B cell (primary cell): ENCODE measurements around the gene RAI1. TPM values are rescaled to one million over a fixed set of nuclear protein-coding genes. Genes with fewer than 3 reads are reported as not detected.

Source experiments
- ATAC-seq: fragments of 200-7000 bp; cut with Tn5 transposase; one replicate; pipeline ENCODE4 v1.10.0; 2021; ENCODE audit warnings: low read depth, mild to moderate bottlenecking, moderate number of reproducible peaks, moderate library complexity
- CTCF ChIA-PET: fragments of 350-600 bp; sonication (Branson Sonifier 250); formaldehyde crosslinking; loops from one replicate; lab custom pipeline; 2021; ENCODE audit warnings: antibody characterized with exemption, inconsistent platforms; lab: Charles Lee
- POLR2A ChIA-PET: fragments of 350-600 bp; sonication (Branson Sonifier 250); formaldehyde crosslinking; loops from one replicate; lab custom pipeline; 2021; ENCODE audit warnings: antibody characterized with exemption; lab: Charles Lee
- DNase-seq: peaks from one replicate; pipeline ENCODE4 v3.0.0; 2013
- H2AFZ ChIP-seq: 2 replicates; pipeline ENCODE4 v1.6.1; 2012; ENCODE audit warnings: mild to moderate bottlenecking, low read depth, low read length; ENCODE audit not compliant: insufficient read depth, poor library complexity, severe bottlenecking
- H3K27ac ChIP-seq, 2 donors: 1 replicate in 1 of 2; 2 replicates in 1 of 2; pipeline ENCODE4 v1.5.1; 2012 to 2013; ENCODE audit warnings: low read length in 2 of 2, mild to moderate bottlenecking in 2 of 2, moderate library complexity in 1 of 2
- H3K27me3 ChIP-seq, 4 experiments: fragments of 200-600 bp in 1 of 4; sonication (generic) in 1 of 4; replicated peaks in 1 of 4; 1 replicate in 2 of 4; 2 replicates in 2 of 4; pipeline versions ENCODE4 v1.6.1 to v1.7.0; 2013 to 2016; ENCODE audit warnings: low read length in 3 of 4, mild to moderate bottlenecking in 2 of 4, mixed read lengths in 1 of 4, moderate library complexity in 1 of 4; ENCODE audit not compliant: insufficient read depth in 4 of 4, control insufficient read depth in 3 of 4; ENCODE audit errors: control extremely low read depth in 1 of 4
- H3K36me3 ChIP-seq, 2 experiments: replicated peaks in 1 of 2; 1 replicate in 1 of 2; 2 replicates in 1 of 2; pipeline versions ENCODE4 v1.6.1 to v1.7.1; 2013; ENCODE audit warnings: low read length in 1 of 2; ENCODE audit not compliant: insufficient read depth in 2 of 2, control insufficient read depth in 1 of 2; ENCODE audit errors: control extremely low read depth in 1 of 2, extremely low read depth in 1 of 2
- H3K4me1 ChIP-seq, 2 donors: fragments of 200-600 bp in 1 of 2; sonication (generic) in 1 of 2; 1 replicate in 1 of 2; 2 replicates in 1 of 2; pipeline versions ENCODE4 v1.5.1 to v1.6.1; 2013 to 2017; ENCODE audit warnings: low read length in 2 of 2; ENCODE audit not compliant: control insufficient read depth in 2 of 2, insufficient read depth in 2 of 2
- H3K4me2 ChIP-seq: replicated peaks from 2 replicates; pipeline ENCODE3; 2012; ENCODE audit warnings: mild to moderate bottlenecking, low read depth, low read length; ENCODE audit not compliant: poor library complexity, severe bottlenecking
- H3K4me3 ChIP-seq, 5 experiments: fragments of 200-600 bp in 1 of 5; sonication (generic) in 1 of 5; 1 replicate in 3 of 5; 2 replicates in 2 of 5; pipeline versions ENCODE4 v1.5.1 to v1.7.0; 2011 to 2016; ENCODE audit warnings: low read length in 4 of 5, mild to moderate bottlenecking in 4 of 5, low read depth in 2 of 5, control low read depth in 1 of 5, moderate library complexity in 1 of 5; ENCODE audit not compliant: insufficient read depth in 1 of 5; ENCODE audit errors: control extremely low read depth in 1 of 5, extremely low read depth in 1 of 5
- H3K79me2 ChIP-seq: fragments of 200-600 bp; sonication (generic); one replicate; pipeline ENCODE4 v1.6.0; 2016; ENCODE audit warnings: low read length; ENCODE audit not compliant: control insufficient read depth, insufficient read depth
- H3K9ac ChIP-seq: fragments of 200-600 bp; sonication (generic); 2 replicates; pipeline ENCODE4 v1.6.1; 2017; ENCODE audit warnings: mild to moderate bottlenecking, low read length, moderate library complexity
- H3K9me3 ChIP-seq, 3 donors: one replicate each; pipeline versions ENCODE4 v1.6.1 to v1.7.1; 2013; ENCODE audit warnings: low read length in 2 of 3; ENCODE audit not compliant: control insufficient read depth in 2 of 3, insufficient read depth in 1 of 3; ENCODE audit errors: control extremely low read depth in 1 of 3
- H4K20me1 ChIP-seq: 2 replicates; pipeline ENCODE4 v1.6.0; 2012; ENCODE audit warnings: mild to moderate bottlenecking, low read length; ENCODE audit not compliant: insufficient read depth, control insufficient read depth, poor library complexity, severe bottlenecking
- H3K27ac Mint-ChIP-seq: one replicate; pipeline ENCODE4 v1.8.0; 2021; ENCODE audit warnings: mixed read lengths
- H3K27me3 Mint-ChIP-seq: one replicate; pipeline ENCODE4 v1.8.0; 2021; ENCODE audit warnings: mixed read lengths
- H3K4me1 Mint-ChIP-seq: one replicate; pipeline ENCODE4 v1.8.0; 2021; ENCODE audit warnings: mixed read lengths
- H3K4me3 Mint-ChIP-seq: one replicate; pipeline ENCODE4 v1.8.0; 2021; ENCODE audit warnings: mixed read lengths
- H3K9me3 Mint-ChIP-seq: one replicate; pipeline ENCODE4 v1.8.0; 2022; ENCODE audit warnings: mixed read lengths; ENCODE audit not compliant: insufficient read depth
- CTCF ChIP-seq: fragments of 200-600 bp; IDR thresholded peaks from one replicate; pipeline ENCODE4 v1.8.0; 2022; ENCODE audit warnings: antibody characterized with exemption, mild to moderate bottlenecking
- EZH2 ChIP-seq: IDR thresholded peaks from 2 replicates; pipeline ENCODE4 v1.6.1; 2012; ENCODE audit warnings: borderline replicate concordance, low read depth, mild to moderate bottlenecking, moderate library complexity, low read length; ENCODE audit not compliant: insufficient read depth, poor library complexity, severe bottlenecking
- WGBS: methylation state at CpG from one replicate; pipeline ENCODE4 v1.1.5; 2013; ENCODE audit warnings: missing lambda C conversion rate; ENCODE audit not compliant: insufficient coverage; 5-methylcytosine and 5-hydroxymethylcytosine counted together
- intact Hi-C: fragments of 100-400 bp; cut with micrococcal nuclease; formaldehyde crosslinking; loops from one replicate; pipeline ENCODE4 v1.10.0; 2022
- polyA plus RNA-seq: library from polyadenylated mRNA; depleted of rRNA; stranded (reverse); fragments of >200 nt; gene quantifications from 2 replicates; pipeline ENCODE4 v1.2.3, GENCODE V29; 2012
- total RNA-seq, 2 donors: library from RNA; stranded (reverse); fragments of 120-200 nt in 1 of 2; gene quantifications; 1 replicate in 1 of 2; 2 replicates in 1 of 2; pipeline versions ENCODE4 v1.2.3 to v1.2.4, GENCODE V29; 2013 to 2022

Gene RAI1
- total and polyA plus RNA-seq, 2 donors (not counting 1 experiment from before 2014, with no cell fraction given) = 4.7 to 34.0 TPM

GRCh38 chr17:17663160-17664063 lies 17.8 kb upstream of the RAI1 start:
- intact Hi-C loops = loop anchor here (2.0 kb wide), 1 partner anchor 375 kb away; the partner anchor contains the start of genes ATPAF2 and GID4
- peak overlapping the region; percentile 23 for H3K27ac Mint-ChIP-seq
- H3K9me3 ChIP-seq = peaks cover 0 to 11% (median 9%) of the 10 kb centered on the region in 3 donors
- TF ChIP-seq EZH2 (no peak), CTCF (no peak)
- DNase-seq (peak; percentile 72), ATAC-seq (peak; percentile 85)
- H3K9me3 Mint-ChIP-seq = peaks cover 10% of the 10 kb centered on the region
- peak overlapping the region; percentile 45 for H3K4me2 ChIP-seq
- H3K4me1 ChIP-seq = peaks cover 10 to 17% of the 10 kb centered on the region in 2 donors
- H2AFZ ChIP-seq = peak overlapping the region; percentile 38
- H3K79me2 ChIP-seq = no peaks in the 10 kb centered on the region
- H4K20me1 ChIP-seq = no peaks in the 10 kb centered on the region
- peak overlapping the region; percentile 12 for H3K9ac ChIP-seq
- ChIA-PET CTCF (interaction anchor here (0.5 to 1.2 kb wide), 3 partner anchors 19 to 101 kb away, joined by 3 to 5 read pairs (median 3); no protein-coding TSS in a partner anchor), POLR2A (no interaction called here)
- peaks cover 26% of the 10 kb centered on the region for H3K4me1 Mint-ChIP-seq
- no peak overlapping the region for H3K27ac ChIP-seq
- H3K36me3 ChIP-seq = no peaks in the 10 kb centered on the region
- H3K4me3 ChIP-seq = peak overlapping the region in 1 of 5 experiments; percentile 13
- WGBS = 37% methylated on average over 16 of the region's 19 CpGs
- H3K4me3 Mint-ChIP-seq = peak overlapping the region; percentile 70
- no peaks in the 10 kb centered on the region for H3K27me3 ChIP-seq
- H3K27me3 Mint-ChIP-seq = no peaks in the 10 kb centered on the region
